SK-N-SH treated with all-trans-retinoic acid at 6 μM for 48 hours (cell line): ENCODE measurements around the gene RPS6KA2.

Source experiments
- ATAC-seq: fragments of 200-7000 bp; cut with Tn5 transposase; 3 replicates; pipeline ENCODE4 v1.9.1; 2020; ENCODE audit warnings: mild to moderate bottlenecking, moderate library complexity
- ARNTL ChIP-seq: fragments of 450-650 bp; formaldehyde crosslinking; IDR thresholded peaks from 2 replicates; pipeline ENCODE4 v1.5.0; 2020; ENCODE audit warnings: low read depth, mild to moderate bottlenecking, moderate library complexity, borderline replicate concordance
- BACH2 ChIP-seq: fragments of 250-450 bp; sonication (Bioruptor Pico); IDR thresholded peaks from 2 replicates; pipeline ENCODE4 v1.9.0; 2021; ENCODE audit warnings: mild to moderate bottlenecking, borderline replicate concordance
- CSDC2 ChIP-seq: fragments of 250-450 bp; sonication (Bioruptor Pico); IDR thresholded peaks from 2 replicates; pipeline ENCODE4 v1.5.0; 2020; ENCODE audit warnings: mild to moderate bottlenecking, moderate library complexity
- ESRRG ChIP-seq: fragments of 250-450 bp; sonication (Bioruptor Pico); IDR thresholded peaks from 2 replicates; pipeline ENCODE4 v1.6.1; 2021; ENCODE audit warnings: mild to moderate bottlenecking
- GLIS3 ChIP-seq: fragments of 250-450 bp; sonication (Bioruptor Pico); IDR thresholded peaks from 2 replicates; pipeline ENCODE4 v1.5.0; 2020; ENCODE audit warnings: mild to moderate bottlenecking, moderate library complexity
- ISL1 ChIP-seq: fragments of 250-450 bp; sonication (Bioruptor Pico); IDR thresholded peaks from 2 replicates; pipeline ENCODE4 v2.1.2; 2022; ENCODE audit warnings: mild to moderate bottlenecking, moderate library complexity
- OSR1 ChIP-seq: fragments of 250-450 bp; sonication (Bioruptor Pico); IDR thresholded peaks from 2 replicates; pipeline ENCODE4 v1.8.0; 2022; ENCODE audit warnings: moderate library complexity, mild to moderate bottlenecking, inconsistent platforms
- RARB ChIP-seq: fragments of 250-450 bp; sonication (Bioruptor Pico); IDR thresholded peaks from 2 replicates; pipeline ENCODE4 v1.8.0; 2021; ENCODE audit warnings: mild to moderate bottlenecking, moderate library complexity
- SNAI2 ChIP-seq: fragments of 250-450 bp; sonication (Bioruptor Pico); IDR thresholded peaks from 2 replicates; pipeline ENCODE4 v1.5.0; 2020; ENCODE audit warnings: mild to moderate bottlenecking, moderate library complexity
- TCF4 ChIP-seq: fragments of 250-450 bp; sonication (Bioruptor Pico); IDR thresholded peaks from 2 replicates; pipeline ENCODE4 v1.8.0; 2021; ENCODE audit warnings: mild to moderate bottlenecking, moderate library complexity, borderline replicate concordance
- TOX ChIP-seq: fragments of 250-450 bp; sonication (Bioruptor Pico); IDR thresholded peaks from 2 replicates; pipeline ENCODE4 v1.8.0; 2021; ENCODE audit warnings: mild to moderate bottlenecking, moderate library complexity, borderline replicate concordance
- ZC3H10 ChIP-seq: fragments of 250-450 bp; sonication (Bioruptor Pico); IDR thresholded peaks from 2 replicates; pipeline ENCODE4 v1.5.1; 2021; ENCODE audit warnings: mild to moderate bottlenecking, moderate library complexity
- ZFP3 ChIP-seq: fragments of 250-450 bp; sonication (Bioruptor Pico); IDR thresholded peaks from 2 replicates; pipeline ENCODE4 v1.5.0; 2020; ENCODE audit warnings: mild to moderate bottlenecking, moderate library complexity
- ZFP30 ChIP-seq: fragments of 450-650 bp; formaldehyde crosslinking; IDR thresholded peaks from 2 replicates; pipeline ENCODE4 v1.5.0; 2022; ENCODE audit warnings: mild to moderate bottlenecking, moderate library complexity
- ZNF565 ChIP-seq: fragments of 450-650 bp; formaldehyde crosslinking; conservative IDR thresholded peaks from 2 replicates; pipeline ENCODE4 v1.5.0; 2020; ENCODE audit warnings: low read depth, mild to moderate bottlenecking, moderate library complexity
- ZNF70 ChIP-seq: fragments of 450-650 bp; formaldehyde crosslinking; IDR thresholded peaks from 2 replicates; pipeline ENCODE4 v1.5.0; 2020; ENCODE audit warnings: mild to moderate bottlenecking, moderate library complexity
- ZNF8 ChIP-seq: fragments of 450-650 bp; formaldehyde crosslinking; IDR thresholded peaks from 2 replicates; pipeline ENCODE4 v1.5.0; 2020; ENCODE audit warnings: mild to moderate bottlenecking, moderate library complexity
- TF ChIP-seq, protein P1 (sequence below): fragments of 250-450 bp; sonication (Bioruptor Pico); IDR thresholded peaks from 2 replicates; pipeline ENCODE4 v1.5.0; 2020; ENCODE audit warnings: mild to moderate bottlenecking, moderate library complexity
- TF ChIP-seq, protein P2 (sequence below): fragments of 250-450 bp; sonication (Bioruptor Pico); IDR thresholded peaks from 2 replicates; pipeline ENCODE4 v1.5.1; 2020; ENCODE audit warnings: low read depth, mild to moderate bottlenecking, moderate library complexity
- TF ChIP-seq, protein P3 (sequence below): fragments of 250-450 bp; sonication (Bioruptor Pico); IDR thresholded peaks from 2 replicates; pipeline ENCODE4 v1.5.1; 2021; ENCODE audit warnings: mild to moderate bottlenecking, moderate library complexity
- TF ChIP-seq, protein P4 (sequence below): fragments of 250-450 bp; sonication (Bioruptor Pico); IDR thresholded peaks from 2 replicates; pipeline ENCODE4 v1.8.0; 2021; ENCODE audit warnings: low read depth, mild to moderate bottlenecking, moderate library complexity, borderline replicate concordance
- TF ChIP-seq, protein P5 (sequence below): fragments of 250-450 bp; sonication (Bioruptor Pico); IDR thresholded peaks from 2 replicates; pipeline ENCODE4 v1.8.0; 2020; ENCODE audit warnings: mild to moderate bottlenecking, moderate library complexity, borderline replicate concordance

RPS6KA2 gene

DNA sequence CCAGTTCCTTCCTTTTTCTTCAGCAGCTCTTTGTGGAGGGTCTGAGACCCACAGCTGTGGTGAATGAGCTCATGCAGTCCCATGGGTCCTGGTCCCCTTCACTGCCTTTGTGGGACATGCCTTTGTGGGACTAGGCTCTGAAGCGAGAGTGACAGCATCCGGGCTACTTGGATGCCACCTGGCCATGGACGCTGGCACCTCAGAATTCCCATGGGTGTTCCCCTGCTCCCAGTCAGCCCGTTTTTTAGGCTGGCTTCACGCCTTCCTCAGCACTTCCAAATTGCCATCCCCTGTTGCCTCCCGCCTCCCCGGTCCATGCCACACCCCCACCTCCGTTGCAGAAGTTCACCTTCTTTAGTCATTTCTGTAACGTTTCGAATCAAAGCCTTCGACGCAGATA lies 85.7 kb downstream of the RPS6KA2 start:
- no peak for TF ChIP-seq RARB (CRISPR knock-in tag)
- no peak for TF ChIP-seq ZFP30 (CRISPR knock-in tag)
- TF ChIP-seq OSR1 (CRISPR knock-in tag): no peak
- TF ChIP-seq SNAI2: no peak
- TF ChIP-seq ZNF565: no peak
- no peak for TF ChIP-seq ZNF8 (CRISPR knock-in tag)
- no peak for TF ChIP-seq ZNF70 (CRISPR knock-in tag)
- TF ChIP-seq, protein P1, sequence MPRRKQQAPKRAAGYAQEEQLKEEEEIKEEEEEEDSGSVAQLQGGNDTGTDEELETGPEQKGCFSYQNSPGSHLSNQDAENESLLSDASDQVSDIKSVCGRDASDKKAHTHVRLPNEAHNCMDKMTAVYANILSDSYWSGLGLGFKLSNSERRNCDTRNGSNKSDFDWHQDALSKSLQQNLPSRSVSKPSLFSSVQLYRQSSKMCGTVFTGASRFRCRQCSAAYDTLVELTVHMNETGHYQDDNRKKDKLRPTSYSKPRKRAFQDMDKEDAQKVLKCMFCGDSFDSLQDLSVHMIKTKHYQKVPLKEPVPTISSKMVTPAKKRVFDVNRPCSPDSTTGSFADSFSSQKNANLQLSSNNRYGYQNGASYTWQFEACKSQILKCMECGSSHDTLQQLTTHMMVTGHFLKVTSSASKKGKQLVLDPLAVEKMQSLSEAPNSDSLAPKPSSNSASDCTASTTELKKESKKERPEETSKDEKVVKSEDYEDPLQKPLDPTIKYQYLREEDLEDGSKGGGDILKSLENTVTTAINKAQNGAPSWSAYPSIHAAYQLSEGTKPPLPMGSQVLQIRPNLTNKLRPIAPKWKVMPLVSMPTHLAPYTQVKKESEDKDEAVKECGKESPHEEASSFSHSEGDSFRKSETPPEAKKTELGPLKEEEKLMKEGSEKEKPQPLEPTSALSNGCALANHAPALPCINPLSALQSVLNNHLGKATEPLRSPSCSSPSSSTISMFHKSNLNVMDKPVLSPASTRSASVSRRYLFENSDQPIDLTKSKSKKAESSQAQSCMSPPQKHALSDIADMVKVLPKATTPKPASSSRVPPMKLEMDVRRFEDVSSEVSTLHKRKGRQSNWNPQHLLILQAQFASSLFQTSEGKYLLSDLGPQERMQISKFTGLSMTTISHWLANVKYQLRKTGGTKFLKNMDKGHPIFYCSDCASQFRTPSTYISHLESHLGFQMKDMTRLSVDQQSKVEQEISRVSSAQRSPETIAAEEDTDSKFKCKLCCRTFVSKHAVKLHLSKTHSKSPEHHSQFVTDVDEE (CRISPR knock-in tag): no peak
- no peak for TF ChIP-seq GLIS3 (CRISPR knock-in tag)
- TF ChIP-seq TOX: no peak
- TF ChIP-seq ISL1 (CRISPR knock-in tag): no peak
- TF ChIP-seq ESRRG: no peak
- TF ChIP-seq TCF4: no peak
- TF ChIP-seq, protein P2, sequence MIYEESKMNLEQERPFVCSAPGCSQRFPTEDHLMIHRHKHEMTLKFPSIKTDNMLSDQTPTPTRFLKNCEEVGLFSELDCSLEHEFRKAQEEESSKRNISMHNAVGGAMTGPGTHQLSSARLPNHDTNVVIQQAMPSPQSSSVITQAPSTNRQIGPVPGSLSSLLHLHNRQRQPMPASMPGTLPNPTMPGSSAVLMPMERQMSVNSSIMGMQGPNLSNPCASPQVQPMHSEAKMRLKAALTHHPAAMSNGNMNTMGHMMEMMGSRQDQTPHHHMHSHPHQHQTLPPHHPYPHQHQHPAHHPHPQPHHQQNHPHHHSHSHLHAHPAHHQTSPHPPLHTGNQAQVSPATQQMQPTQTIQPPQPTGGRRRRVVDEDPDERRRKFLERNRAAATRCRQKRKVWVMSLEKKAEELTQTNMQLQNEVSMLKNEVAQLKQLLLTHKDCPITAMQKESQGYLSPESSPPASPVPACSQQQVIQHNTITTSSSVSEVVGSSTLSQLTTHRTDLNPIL (CRISPR knock-in tag): no peak
- no peak for TF ChIP-seq BACH2 (CRISPR knock-in tag)
- ATAC-seq: no peak

DNA sequence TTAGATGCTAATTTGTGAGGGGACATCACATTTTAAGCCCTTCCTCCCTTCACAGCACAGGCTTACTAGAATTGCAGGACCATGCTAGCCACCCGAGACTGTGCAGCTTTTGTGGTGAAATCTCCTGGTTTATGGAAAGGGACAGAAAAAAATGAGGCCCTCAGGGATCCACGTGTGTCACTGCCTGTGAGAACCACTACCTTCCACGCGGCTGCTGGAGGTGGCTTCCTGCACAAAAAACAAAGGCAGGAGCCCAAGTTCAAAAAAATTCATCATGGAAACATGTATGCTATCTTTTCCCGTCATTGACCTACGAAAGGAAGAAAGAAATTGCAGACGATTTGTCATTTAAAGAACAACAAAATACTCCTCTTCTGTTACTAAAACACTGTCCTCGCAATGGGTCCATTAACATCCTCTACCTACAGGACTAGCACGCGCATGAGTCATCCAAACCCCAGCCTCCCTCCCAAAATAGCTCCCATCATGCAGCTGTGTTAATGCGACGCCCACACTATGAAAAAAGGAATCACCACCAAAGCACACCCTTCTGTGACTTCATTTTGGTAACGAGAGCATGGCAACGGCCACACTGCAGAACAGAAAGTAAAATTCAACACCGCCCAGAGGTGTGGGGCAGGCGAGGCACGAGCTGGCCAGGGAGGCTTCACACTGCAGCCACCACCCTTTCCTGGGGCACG lies 86.3 kb downstream of the RPS6KA2 start:
- TF ChIP-seq TOX: no peak
- TF ChIP-seq ZNF70 (CRISPR knock-in tag): no peak
- TF ChIP-seq TCF4: no peak
- no peak for TF ChIP-seq ZNF8 (CRISPR knock-in tag)
- no peak for TF ChIP-seq CSDC2
- no peak for TF ChIP-seq ZNF565
- TF ChIP-seq ZFP3 (CRISPR knock-in tag): no peak
- TF ChIP-seq, protein P3, sequence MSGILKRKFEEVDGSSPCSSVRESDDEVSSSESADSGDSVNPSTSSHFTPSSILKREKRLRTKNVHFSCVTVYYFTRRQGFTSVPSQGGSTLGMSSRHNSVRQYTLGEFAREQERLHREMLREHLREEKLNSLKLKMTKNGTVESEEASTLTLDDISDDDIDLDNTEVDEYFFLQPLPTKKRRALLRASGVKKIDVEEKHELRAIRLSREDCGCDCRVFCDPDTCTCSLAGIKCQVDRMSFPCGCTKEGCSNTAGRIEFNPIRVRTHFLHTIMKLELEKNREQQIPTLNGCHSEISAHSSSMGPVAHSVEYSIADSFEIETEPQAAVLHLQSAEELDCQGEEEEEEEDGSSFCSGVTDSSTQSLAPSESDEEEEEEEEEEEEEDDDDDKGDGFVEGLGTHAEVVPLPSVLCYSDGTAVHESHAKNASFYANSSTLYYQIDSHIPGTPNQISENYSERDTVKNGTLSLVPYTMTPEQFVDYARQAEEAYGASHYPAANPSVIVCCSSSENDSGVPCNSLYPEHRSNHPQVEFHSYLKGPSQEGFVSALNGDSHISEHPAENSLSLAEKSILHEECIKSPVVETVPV (CRISPR knock-in tag): no peak
- TF ChIP-seq GLIS3 (CRISPR knock-in tag): no peak
- no peak for TF ChIP-seq ARNTL (CRISPR knock-in tag)
- no peak for TF ChIP-seq BACH2 (CRISPR knock-in tag)
- no peak for TF ChIP-seq ZC3H10 (CRISPR knock-in tag)
- TF ChIP-seq, protein P4, sequence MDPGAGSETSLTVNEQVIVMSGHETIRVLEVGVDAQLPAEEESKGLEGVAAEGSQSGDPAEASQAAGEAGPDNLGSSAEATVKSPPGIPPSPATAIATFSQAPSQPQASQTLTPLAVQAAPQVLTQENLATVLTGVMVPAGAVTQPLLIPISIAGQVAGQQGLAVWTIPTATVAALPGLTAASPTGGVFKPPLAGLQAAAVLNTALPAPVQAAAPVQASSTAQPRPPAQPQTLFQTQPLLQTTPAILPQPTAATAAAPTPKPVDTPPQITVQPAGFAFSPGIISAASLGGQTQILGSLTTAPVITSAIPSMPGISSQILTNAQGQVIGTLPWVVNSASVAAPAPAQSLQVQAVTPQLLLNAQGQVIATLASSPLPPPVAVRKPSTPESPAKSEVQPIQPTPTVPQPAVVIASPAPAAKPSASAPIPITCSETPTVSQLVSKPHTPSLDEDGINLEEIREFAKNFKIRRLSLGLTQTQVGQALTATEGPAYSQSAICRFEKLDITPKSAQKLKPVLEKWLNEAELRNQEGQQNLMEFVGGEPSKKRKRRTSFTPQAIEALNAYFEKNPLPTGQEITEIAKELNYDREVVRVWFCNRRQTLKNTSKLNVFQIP (CRISPR knock-in tag): no peak
- TF ChIP-seq, protein P2 (CRISPR knock-in tag): no peak
- TF ChIP-seq, protein P5, sequence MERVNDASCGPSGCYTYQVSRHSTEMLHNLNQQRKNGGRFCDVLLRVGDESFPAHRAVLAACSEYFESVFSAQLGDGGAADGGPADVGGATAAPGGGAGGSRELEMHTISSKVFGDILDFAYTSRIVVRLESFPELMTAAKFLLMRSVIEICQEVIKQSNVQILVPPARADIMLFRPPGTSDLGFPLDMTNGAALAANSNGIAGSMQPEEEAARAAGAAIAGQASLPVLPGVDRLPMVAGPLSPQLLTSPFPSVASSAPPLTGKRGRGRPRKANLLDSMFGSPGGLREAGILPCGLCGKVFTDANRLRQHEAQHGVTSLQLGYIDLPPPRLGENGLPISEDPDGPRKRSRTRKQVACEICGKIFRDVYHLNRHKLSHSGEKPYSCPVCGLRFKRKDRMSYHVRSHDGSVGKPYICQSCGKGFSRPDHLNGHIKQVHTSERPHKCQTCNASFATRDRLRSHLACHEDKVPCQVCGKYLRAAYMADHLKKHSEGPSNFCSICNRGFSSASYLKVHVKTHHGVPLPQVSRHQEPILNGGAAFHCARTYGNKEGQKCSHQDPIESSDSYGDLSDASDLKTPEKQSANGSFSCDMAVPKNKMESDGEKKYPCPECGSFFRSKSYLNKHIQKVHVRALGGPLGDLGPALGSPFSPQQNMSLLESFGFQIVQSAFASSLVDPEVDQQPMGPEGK (CRISPR knock-in tag): no peak
- TF ChIP-seq ISL1 (CRISPR knock-in tag): no peak
- TF ChIP-seq ZFP30 (CRISPR knock-in tag): no peak
- no peak; the same call in 2 of the 3 replicates for ATAC-seq
